ENCODE data around the gene LMTK3. TPM values are rescaled to one million over a fixed set of nuclear protein-coding genes. Genes with fewer than 3 reads are reported as not detected.

The LMTK3 gene
- total and polyA plus RNA-seq, 9 of the 15 experiments (the other 6 are each of a cell fraction or from before 2014, with no cell fraction given) = 0.35 to 12.3 (median 2.0) TPM; not detected in 2

DNA sequence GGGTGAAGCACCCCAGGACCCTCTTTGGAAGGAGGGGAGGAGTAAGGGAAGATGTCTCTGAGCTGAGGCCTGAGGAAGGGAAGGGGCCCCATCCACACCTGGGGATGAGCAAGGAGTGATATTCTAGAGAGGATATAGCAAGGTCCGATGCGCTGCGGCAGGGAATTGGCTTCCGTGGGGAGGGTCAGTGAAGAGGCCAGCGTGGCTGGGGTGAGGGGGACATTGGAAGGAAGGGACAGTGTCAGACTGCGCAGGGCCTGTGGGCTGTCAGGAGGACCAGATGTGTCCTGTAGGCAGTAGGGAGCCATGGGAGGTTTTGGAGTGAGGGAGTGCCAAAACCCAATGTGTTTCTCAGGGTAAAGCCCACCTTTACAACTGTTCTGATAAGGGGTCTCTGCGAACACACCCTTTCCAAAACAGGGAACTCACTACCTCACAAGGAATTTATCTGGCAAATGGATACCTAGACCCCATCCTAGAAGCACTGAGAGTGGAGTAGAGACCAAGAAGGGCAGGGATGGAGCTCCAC is 3.7 kb downstream of the LMTK3 start:
- no TSS peak for BruUV-seq (replicated peaks)
- in situ Hi-C loops (cut with MboI) = loop anchor here (5.0 kb wide), 1 partner anchor 74 kb away; no protein-coding TSS in a partner anchor
- no peaks in the 10 kb centered on the region for H3K79me2 ChIP-seq (ENCODE audit: control insufficient read depth, insufficient read depth, low read length)
- peaks cover 0 to 29% of the 10 kb centered on the region in 2 experiments; a peak in 4 of 5 replicates for H3K4me1 ChIP-seq (replicated peaks in 1 of 2; ENCODE audit: control insufficient read depth in 2 of 2, insufficient read depth in 2 of 2, low read length in 2 of 2)
- CTCF ChIA-PET (ENCODE audit: low intra/inter-chr PET ratio) = interaction anchor here (2.4 to 3.0 kb wide), 2 partner anchors 76 to 80 kb away, joined by 24 to 32 read pairs; no protein-coding TSS in a partner anchor
- H3K27ac ChIP-seq (ENCODE audit: extremely low read depth, low read depth, low read length) = no peak overlapping the region
- POLR2A ChIA-PET = interaction anchor here (0.6 to 1.3 kb wide), 7 partner anchors 10 to 108 kb away, joined by 3 to 5 read pairs (median 4); no protein-coding TSS in a partner anchor
- H3K9me1 ChIP-seq (ENCODE audit: control insufficient read depth, insufficient read depth, low read length) = no peaks in the 10 kb centered on the region
- H3K9me3 ChIP-seq (replicated peaks; ENCODE audit: control insufficient read depth, insufficient read depth, low read depth, low read length) = no peaks in the 10 kb centered on the region
- FAIRE-seq (no peak), DNase-seq (ENCODE audit: extremely low read depth in 1 of 4, low spot score in 3 of 4) (no peak), ATAC-seq (no peak)
- no peak for TF ChIP-seq NRF1 (conservative IDR thresholded peaks at IDR 0.05 in 1 of 2, IDR thresholded peaks at IDR 0.05 in 1 of 2)
- TF ChIP-seq ARHGAP35 (IDR thresholded peaks at IDR 0.05; ENCODE audit: partially characterized antibody) = no peak
- TF ChIP-seq RBM25 (IDR thresholded peaks at IDR 0.05; ENCODE audit: low read depth, low read length, severe bottlenecking) = peak; percentile 80
- TF ChIP-seq MXD1 (CRISPR knock-in tag; IDR thresholded peaks at IDR 0.05; ENCODE audit: borderline replicate concordance, poor library complexity, severe bottlenecking) = no peak
- TF ChIP-seq BCOR (IDR thresholded peaks at IDR 0.05) = peak; percentile 84
- no peak for TF ChIP-seq RNF2 (IDR thresholded peaks at IDR 0.05)
- no peak for TF ChIP-seq TCF7L2 (IDR thresholded peaks at IDR 0.05; ENCODE audit: low read depth, low read length)
- TF ChIP-seq KDM1A (IDR thresholded peaks at IDR 0.05) = peak; percentile 37 to 55; a peak in 1 of 4 replicates
- peak; percentile 77 for TF ChIP-seq ZFP36 (IDR thresholded peaks at IDR 0.05; ENCODE audit: low read depth, low read length, partially characterized antibody)
- TF ChIP-seq ZKSCAN3 (CRISPR knock-in tag; IDR thresholded peaks at IDR 0.05) = no peak
- TF ChIP-seq ZNF583 (CRISPR knock-in tag; IDR thresholded peaks at IDR 0.05) = no peak
- no peak overlapping the region for H3K4me3 ChIP-seq
- no peak overlapping the region for H3K4me2 ChIP-seq (ENCODE audit: insufficient read depth, low read length)
- intact Hi-C loops (cut with micrococcal nuclease) = no loop called here
- peaks cover 8% of the 10 kb centered on the region; the same call in 1 of the 2 replicates for H4K20me1 ChIP-seq (replicated peaks; ENCODE audit: control insufficient read depth, insufficient read depth, low read length)
- no peak overlapping the region for H2AFZ ChIP-seq (ENCODE audit: low read depth, low read length)
- no peaks in the 10 kb centered on the region for H3K36me3 ChIP-seq (ENCODE audit: control insufficient read depth, insufficient read depth, low read length)
- H3K27me3 ChIP-seq (ENCODE audit: control insufficient read depth in 2 of 2, insufficient read depth in 2 of 2, low read length in 2 of 2) = peaks cover 7 to 30% of the 10 kb centered on the region in 2 experiments; a peak in 3 of 5 replicates
- H3K9ac ChIP-seq (ENCODE audit: insufficient read depth in 1 of 2, low read depth in 2 of 2, low read length in 2 of 2) = no peak overlapping the region
- 41% methylated on average over 7 of the region's 7 CpGs for WGBS (ENCODE audit: insufficient coverage, low coverage, missing lambda C conversion rate)
